Kidney epithelial cell (primary cell): ENCODE data around the gene OR6Q1. TPM values are rescaled to one million over a fixed set of nuclear protein-coding genes. Genes with fewer than 3 reads are reported as not detected.

ENCODE experiments used
- DNase-seq: peaks from one replicate; pipeline ENCODE4 v3.0.0-alpha.2; 2010; ENCODE audit warnings: low read depth
- H3K27me3 ChIP-seq: 2 replicates; pipeline ENCODE4 v1.6.0; 2011; ENCODE audit warnings: low read length; ENCODE audit not compliant: control insufficient read depth, insufficient read depth
- H3K36me3 ChIP-seq: 2 replicates; pipeline ENCODE4 v1.5.1; 2011; ENCODE audit warnings: low read length; ENCODE audit not compliant: control insufficient read depth, insufficient read depth
- H3K4me3 ChIP-seq: 2 replicates; pipeline ENCODE4 v1.5.1; 2011; ENCODE audit warnings: low read depth, mild to moderate bottlenecking, control low read depth, low read length
- CTCF ChIP-seq: IDR thresholded peaks from 2 replicates; pipeline ENCODE4 v1.5.1; 2011; ENCODE audit warnings: mild to moderate bottlenecking, moderate library complexity, low read length, control low read depth, inconsistent platforms; ENCODE audit not compliant: insufficient read depth, poor library complexity, severe bottlenecking
- total RNA-seq: library from RNA; depleted of rRNA; stranded (reverse); fragments of >200 nt; gene quantifications from 2 replicates; pipeline ENCODE4 v1.2.3, GENCODE V29; 2015

OR6Q1 gene
- total RNA-seq, 1 donor from 2014 or later = not detected

- no peak for TF ChIP-seq CTCF
- H3K4me3 ChIP-seq = no peak overlapping the region
- no peak for DNase-seq
- H3K36me3 ChIP-seq = no peaks in the 10 kb centered on the region
- no peaks in the 10 kb centered on the region for H3K27me3 ChIP-seq
These were observed 6.1 kb upstream of the OR6Q1 start for GRCh38 chr11:58024601-58025091.

GRCh38 chr11:58027341-58027740 is 3.4 kb upstream of the OR6Q1 start:
- DNase-seq = no peak
- TF ChIP-seq CTCF = no peak
- no peak overlapping the region for H3K4me3 ChIP-seq
- H3K36me3 ChIP-seq = no peaks in the 10 kb centered on the region
- H3K27me3 ChIP-seq = no peaks in the 10 kb centered on the region

GRCh38 chr11:58028687-58029411 is 1.9 kb upstream of the OR6Q1 start:
- no peak for TF ChIP-seq CTCF
- Histone ChIP-seq H3K4me3 (no peak overlapping the region), H3K36me3 (no peaks in the 10 kb centered on the region), H3K27me3 (no peaks in the 10 kb centered on the region)
- no peak for DNase-seq

GRCh38 chr11:58034471-58034870 is 3.7 kb downstream of the OR6Q1 start:
- Histone ChIP-seq H3K36me3 (no peaks in the 10 kb centered on the region), H3K4me3 (no peak overlapping the region), H3K27me3 (no peaks in the 10 kb centered on the region)
- DNase-seq = no peak
- TF ChIP-seq CTCF = no peak

- no peaks in the 10 kb centered on the region for H3K36me3 ChIP-seq
- no peak overlapping the region for H3K4me3 ChIP-seq
- DNase-seq = no peak
- no peak for TF ChIP-seq CTCF
- H3K27me3 ChIP-seq = no peaks in the 10 kb centered on the region
These were observed 8.8 kb downstream of the OR6Q1 start for GRCh38 chr11:58039589-58039988.

- no peaks in the 10 kb centered on the region for H3K36me3 ChIP-seq
- no peak for DNase-seq
- H3K27me3 ChIP-seq = no peaks in the 10 kb centered on the region
- TF ChIP-seq CTCF = no peak
- no peak overlapping the region for H3K4me3 ChIP-seq
These were observed 12.6 kb downstream of the OR6Q1 start for GRCh38 chr11:58043379-58043778.
